ENCODE data around the gene NTRK3. TPM values are rescaled to one million over a fixed set of nuclear protein-coding genes. Genes with fewer than 3 reads are reported as not detected.

Gene NTRK3
- total and polyA plus RNA-seq, 2 of the 13 experiments (the other 11 are each of a cell fraction or from before 2014, with no cell fraction given), result not detected

DNA sequence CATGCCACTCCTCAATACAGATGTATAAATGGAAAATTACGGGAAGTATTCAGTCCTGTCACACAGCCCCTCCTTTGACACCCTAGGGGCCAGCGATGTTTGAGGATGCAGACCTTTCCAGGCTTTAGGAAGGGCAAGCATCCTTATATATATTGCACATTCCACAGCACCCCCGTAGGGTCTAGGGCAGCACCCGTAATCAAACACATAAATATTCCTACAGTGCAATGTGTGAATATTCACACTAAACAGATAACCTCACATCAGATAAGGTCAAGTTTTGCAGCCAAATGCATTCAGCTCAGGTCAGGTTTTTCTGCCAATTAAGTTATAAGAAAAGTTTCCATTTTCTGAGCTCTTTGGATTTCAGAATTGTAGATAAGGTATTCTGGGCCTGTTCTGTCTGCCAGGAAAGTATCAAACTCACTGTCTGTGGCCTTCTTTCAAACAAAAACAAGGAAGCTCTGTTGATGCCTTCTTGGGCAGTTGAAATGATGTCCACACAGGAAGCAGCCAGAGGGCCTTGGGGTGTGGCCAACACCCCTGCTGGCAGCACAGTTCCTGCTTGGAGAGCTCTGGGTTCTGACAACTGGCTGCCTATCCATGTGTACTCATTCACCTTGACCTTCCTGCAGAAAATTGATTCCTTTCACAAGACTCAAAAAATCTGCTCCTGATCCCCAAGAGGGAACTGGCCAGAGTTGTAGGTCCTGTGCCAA lies 427.0 kb downstream of the NTRK3 start (continued):
- TF ChIP-seq, protein P1, sequence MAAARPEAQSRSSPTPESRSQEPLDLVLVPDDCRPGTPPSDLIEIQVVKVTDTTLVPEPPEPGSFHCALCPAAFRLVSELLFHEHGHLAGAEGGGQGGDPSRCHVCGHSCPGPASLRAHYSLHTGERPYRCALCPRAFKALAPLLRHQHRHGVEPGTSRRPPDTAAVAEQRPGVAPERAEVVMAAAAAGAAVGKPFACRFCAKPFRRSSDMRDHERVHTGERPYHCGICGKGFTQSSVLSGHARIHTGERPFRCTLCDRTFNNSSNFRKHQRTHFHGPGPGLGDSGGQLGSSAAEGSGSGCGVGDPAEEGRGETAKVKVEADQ (CRISPR knock-in tag; IDR thresholded peaks at IDR 0.05; ENCODE audit: borderline replicate concordance), result no peak
- no peak for TF ChIP-seq IRF2 (CRISPR knock-in tag; IDR thresholded peaks at IDR 0.05)

DNA sequence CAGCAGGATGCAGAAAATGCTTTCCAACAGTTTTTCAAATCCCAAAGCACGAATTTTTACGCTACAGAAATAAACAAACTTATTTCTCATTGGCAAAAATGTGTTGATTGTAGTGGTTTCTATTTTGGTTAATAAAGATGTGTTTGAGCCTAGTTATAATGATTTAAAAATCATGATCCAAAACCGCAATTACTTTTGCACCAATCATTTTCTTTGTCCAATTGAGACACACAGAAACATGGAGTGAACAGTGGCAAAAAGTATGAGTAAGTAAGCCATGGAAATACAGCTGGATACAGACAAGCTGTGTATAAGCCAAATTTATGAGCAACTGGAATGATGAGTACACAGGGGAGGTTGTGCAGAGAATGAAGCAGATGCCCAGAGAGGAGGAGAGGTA lies 427.9 kb downstream of the NTRK3 start:
- Histone ChIP-seq H3K4me1 (ENCODE audit: insufficient read depth, low read length) (no peaks in the 10 kb centered on the region), H3K9ac (ENCODE audit: insufficient read depth, low read depth, low read length) (no peak overlapping the region), H3K27ac (ENCODE audit: extremely low read length, insufficient read depth, low read length) (no peak overlapping the region), H3K4me2 (ENCODE audit: low read depth, low read length) (no peak overlapping the region), H3K27me3 (ENCODE audit: control insufficient read depth in 1 of 2, insufficient read depth in 2 of 2, low read length in 2 of 2) (no peaks in the 10 kb centered on the region), H3K9me3 (ENCODE audit: low read length) (peaks cover 64% of the 10 kb centered on the region), H3K4me3 (replicated peaks in 1 of 3; ENCODE audit: insufficient read depth in 1 of 3, low read depth in 2 of 3, low read length in 3 of 3) (no peak overlapping the region), H2AFZ (ENCODE audit: low read length) (no peak overlapping the region), H3K36me3 (replicated peaks in 1 of 2; ENCODE audit: control insufficient read depth in 1 of 2, insufficient read depth in 2 of 2, low read length in 2 of 2) (no peaks in the 10 kb centered on the region), H3K79me2 (ENCODE audit: insufficient read depth, low read length) (no peaks in the 10 kb centered on the region), H4K20me1 (ENCODE audit: insufficient read depth, low read length) (no peaks in the 10 kb centered on the region)
- BruUV-seq (replicated peaks), result no TSS peak
- 0% methylated on average over 3 of the region's 3 CpGs for WGBS (ENCODE audit: low lambda C conversion rate)
- ATAC-seq (no peak), FAIRE-seq (no peak), DNase-seq (ENCODE audit: low spot score) (no peak)
- ChIA-PET POLR2A (no interaction called here), CTCF (ENCODE audit: low intra/inter-chr PET ratio, low total read pairs) (no interaction called here)
- intact Hi-C loops (cut with micrococcal nuclease; ENCODE audit: unreplicated experiment) (no loop called here), in situ Hi-C loops (cut with HindIII; ENCODE audit: extremely low pct_ligation_motif_present, low pct_unique_long_range_greater_than_20kb) (no loop called here)
- TF ChIP-seq SPEN (CRISPR knock-in tag; IDR thresholded peaks at IDR 0.05; ENCODE audit: low read depth), result no peak
- TF ChIP-seq, protein P2, sequence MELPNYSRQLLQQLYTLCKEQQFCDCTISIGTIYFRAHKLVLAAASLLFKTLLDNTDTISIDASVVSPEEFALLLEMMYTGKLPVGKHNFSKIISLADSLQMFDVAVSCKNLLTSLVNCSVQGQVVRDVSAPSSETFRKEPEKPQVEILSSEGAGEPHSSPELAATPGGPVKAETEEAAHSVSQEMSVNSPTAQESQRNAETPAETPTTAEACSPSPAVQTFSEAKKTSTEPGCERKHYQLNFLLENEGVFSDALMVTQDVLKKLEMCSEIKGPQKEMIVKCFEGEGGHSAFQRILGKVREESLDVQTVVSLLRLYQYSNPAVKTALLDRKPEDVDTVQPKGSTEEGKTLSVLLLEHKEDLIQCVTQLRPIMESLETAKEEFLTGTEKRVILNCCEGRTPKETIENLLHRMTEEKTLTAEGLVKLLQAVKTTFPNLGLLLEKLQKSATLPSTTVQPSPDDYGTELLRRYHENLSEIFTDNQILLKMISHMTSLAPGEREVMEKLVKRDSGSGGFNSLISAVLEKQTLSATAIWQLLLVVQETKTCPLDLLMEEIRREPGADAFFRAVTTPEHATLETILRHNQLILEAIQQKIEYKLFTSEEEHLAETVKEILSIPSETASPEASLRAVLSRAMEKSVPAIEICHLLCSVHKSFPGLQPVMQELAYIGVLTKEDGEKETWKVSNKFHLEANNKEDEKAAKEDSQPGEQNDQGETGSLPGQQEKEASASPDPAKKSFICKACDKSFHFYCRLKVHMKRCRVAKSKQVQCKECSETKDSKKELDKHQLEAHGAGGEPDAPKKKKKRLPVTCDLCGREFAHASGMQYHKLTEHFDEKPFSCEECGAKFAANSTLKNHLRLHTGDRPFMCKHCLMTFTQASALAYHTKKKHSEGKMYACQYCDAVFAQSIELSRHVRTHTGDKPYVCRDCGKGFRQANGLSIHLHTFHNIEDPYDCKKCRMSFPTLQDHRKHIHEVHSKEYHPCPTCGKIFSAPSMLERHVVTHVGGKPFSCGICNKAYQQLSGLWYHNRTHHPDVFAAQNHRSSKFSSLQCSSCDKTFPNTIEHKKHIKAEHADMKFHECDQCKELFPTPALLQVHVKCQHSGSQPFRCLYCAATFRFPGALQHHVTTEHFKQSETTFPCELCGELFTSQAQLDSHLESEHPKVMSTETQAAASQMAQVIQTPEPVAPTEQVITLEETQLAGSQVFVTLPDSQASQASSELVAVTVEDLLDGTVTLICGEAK (IDR thresholded peaks at IDR 0.05), result peak; percentile 85
- TF ChIP-seq, protein P2 (CRISPR knock-in tag; IDR thresholded peaks at IDR 0.05), result no peak
